Measurements from ENCODE around the gene ENTPD7.
A peak's percentile ranks its signal among the peaks of the same experiment; 100 is the strongest.
"Not testable (repeated sequence)": the region's sequence is repeated elsewhere in the genome, so short reads cannot be mapped to it uniquely, and the experiment has no call there.

Gene ENTPD7

DNA sequence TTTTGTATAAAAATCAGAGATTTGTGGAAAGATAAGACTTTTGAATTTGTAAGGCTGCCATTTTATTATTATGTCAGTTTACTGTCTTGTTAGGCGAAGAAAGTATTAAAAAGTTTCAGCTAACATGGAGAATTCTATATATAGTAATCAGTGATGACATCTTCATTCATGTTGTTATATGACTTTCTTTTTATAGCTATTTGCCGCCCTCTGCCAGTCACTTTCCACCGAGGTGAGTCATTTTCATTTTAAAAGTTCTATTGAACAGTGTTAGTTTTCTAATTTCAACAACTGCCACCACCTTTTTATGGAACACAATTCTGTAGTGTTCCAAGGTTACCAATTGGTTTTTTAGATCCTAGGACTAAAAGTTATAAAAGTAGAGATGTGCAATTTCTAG is 84.5 kb downstream of the ENTPD7 start:
- FAIRE-seq (no peak), DNase-seq (ENCODE audit: low spot score) (no peak)

DNA sequence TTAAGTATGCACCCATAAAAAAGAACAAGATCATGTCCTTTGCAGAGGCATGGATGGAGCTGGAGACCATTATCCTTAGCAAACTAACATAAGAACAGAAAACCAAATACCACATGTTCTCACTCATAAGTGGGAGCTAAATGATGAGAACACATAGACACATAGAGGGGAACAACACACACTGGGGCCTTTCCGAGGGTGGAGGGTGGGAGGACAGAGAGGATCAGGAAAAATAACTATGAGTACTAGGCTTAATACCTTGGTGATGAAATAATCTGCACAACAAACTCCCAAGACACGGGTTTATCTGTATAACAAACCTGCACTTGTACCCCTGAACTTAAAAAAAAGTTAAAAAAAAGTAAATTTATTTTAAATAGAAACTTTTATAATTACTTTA is 86.9 kb downstream of the ENTPD7 start:
- FAIRE-seq = not testable (repeated sequence)

DNA sequence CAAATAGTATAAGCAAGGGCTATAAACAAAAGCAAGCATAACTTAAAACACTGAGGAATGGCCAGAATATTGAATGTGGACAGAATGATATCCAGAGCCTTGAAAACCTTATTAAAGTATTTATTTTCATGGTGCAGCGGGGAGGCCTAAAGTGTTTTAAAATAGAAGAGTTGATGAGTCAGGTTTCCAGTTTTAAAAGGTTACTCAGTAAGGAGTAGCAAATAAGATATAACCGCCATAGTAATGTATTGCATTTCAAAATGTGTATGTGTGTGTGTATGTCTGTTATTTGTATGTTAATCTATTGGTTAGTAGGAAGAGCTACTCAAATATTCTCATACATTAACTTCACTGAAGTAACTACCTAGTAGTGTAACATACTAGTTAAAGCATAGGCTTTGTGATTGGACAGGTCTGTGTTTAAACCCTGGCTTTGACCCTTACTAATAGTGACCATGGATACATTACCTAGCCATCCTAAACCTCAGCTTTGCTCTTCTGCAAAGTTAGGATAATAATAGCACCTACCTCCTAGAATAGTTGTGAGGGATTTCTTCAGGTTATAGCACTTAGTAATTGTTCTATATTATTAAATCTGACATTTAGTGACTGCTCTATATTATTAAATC is 89.6 kb downstream of the ENTPD7 start:
- DNase-seq (ENCODE audit: low spot score) (no peak), FAIRE-seq (no peak)

More for the DNA sequence above, 86.9 kb downstream of the ENTPD7 start:
- not testable (repeated sequence) for DNase-seq (ENCODE audit: low spot score)

DNA sequence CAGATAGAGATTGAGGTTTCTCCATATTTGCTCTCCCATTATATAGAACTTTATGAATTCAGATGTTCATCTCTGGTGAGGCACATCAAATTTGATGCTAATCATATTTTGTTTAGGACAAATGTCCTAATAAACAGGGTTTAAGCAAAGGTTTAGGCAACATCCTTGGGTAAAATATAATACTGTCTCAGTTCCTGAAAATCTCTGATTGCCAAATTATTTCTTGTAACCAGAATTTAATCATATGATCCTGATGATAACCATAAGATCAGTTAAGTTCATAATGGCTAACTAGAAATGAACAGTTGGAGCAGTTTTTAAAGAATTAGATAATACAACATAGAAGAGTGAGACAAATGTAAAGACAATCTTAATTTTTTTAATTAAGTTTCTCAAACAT is 91.3 kb downstream of the ENTPD7 start:
- no peak for DNase-seq (ENCODE audit: low spot score)
- FAIRE-seq = peak; percentile 26

DNA sequence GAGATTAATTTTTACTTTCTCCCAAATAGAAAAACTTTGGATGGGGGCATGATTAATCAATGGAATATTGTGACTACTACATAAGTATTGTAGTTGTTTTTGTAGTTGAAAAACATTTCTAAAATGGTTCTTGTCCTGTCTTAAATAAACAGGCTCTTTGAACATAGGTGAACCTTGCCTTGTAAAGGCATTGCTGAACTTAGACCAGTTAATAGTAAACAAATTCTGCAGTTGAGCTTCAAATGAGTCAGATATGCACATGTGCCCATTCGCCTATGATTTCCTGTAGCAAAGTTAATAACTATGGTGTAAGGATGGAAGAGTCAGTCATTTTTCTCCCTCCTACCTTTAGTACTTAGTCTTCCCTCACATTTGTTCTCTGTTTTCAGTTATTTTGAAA is 95.4 kb downstream of the ENTPD7 start:
- FAIRE-seq = peak; percentile 76

More for the DNA sequence above, 95.4 kb downstream of the ENTPD7 start:
- DNase-seq (ENCODE audit: low spot score) = no peak
